ENCODE data around the gene OSGEPL1. TPM values are rescaled to one million over a fixed set of nuclear protein-coding genes. Genes with fewer than 3 reads are reported as not detected.

Gene OSGEPL1, protein sequence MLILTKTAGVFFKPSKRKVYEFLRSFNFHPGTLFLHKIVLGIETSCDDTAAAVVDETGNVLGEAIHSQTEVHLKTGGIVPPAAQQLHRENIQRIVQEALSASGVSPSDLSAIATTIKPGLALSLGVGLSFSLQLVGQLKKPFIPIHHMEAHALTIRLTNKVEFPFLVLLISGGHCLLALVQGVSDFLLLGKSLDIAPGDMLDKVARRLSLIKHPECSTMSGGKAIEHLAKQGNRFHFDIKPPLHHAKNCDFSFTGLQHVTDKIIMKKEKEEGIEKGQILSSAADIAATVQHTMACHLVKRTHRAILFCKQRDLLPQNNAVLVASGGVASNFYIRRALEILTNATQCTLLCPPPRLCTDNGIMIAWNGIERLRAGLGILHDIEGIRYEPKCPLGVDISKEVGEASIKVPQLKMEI
- 23.5 TPM for polyA plus RNA-seq (2013, experiment 1 of 4)
- polyA plus RNA-seq (2013, experiment 2 of 4) = 23.0 TPM
- polyA plus RNA-seq (2013, experiment 3 of 4) = 22.2 TPM
- 25.4 TPM for polyA plus RNA-seq (2013, experiment 4 of 4)

DNA sequence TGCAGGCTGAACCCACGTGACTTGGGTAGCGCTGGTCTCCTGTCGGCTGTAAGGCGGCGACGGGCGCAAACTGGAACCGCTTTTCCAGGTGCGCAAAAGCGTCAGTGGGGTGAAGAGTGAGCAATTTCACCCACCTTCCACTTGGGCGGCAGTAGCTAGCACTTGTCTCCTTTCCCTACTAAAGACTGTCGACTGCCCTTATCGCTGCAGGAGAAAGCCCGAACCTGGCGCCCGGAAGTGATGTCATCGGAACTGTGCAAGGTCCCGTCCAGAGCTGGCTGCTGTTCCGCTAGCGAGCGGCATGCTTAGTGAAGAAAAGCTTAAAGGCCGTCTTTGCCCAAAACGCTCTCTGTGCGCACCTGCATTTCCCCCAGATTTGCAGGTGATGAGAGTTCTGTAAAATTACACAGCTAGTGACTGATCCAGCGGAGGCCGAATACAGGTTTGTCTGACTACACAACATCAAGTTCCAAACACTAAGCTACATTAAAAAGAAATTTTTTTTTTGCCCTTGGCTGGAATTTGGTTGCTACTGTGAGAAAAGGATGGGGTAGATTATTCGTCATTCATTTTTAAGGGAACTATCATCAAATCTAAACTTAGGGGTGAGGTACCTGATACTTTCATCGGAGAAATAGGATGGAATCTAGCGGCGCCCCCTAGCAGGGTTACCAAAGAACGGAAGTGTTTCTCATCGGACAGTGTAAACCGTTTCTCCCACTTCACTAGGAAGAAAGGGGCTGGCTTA is at the start of gene OSGEPL1:
OSGEPL1 (minus strand) TSS at position 242 of the 748 bp plus-strand sequence. CDS start 1,152 bp downstream, outside the sequence.
- Histone ChIP-seq H3K27ac (ENCODE audit: insufficient read depth, low read depth, low read length, poor library complexity, severe bottlenecking) (peak within 1 kb of the TSS; percentile 80), H3K4me3 (ENCODE audit: insufficient read depth, low read depth, low read length) (peak within 1 kb of the TSS; percentile 89), H3K36me3 (ENCODE audit: control insufficient read depth, insufficient read depth, low read length) (no peaks in the 10 kb centered on the region), H3K4me1 (ENCODE audit: control insufficient read depth, insufficient read depth, low read length) (no peaks in the 10 kb centered on the region), H3K9me3 (ENCODE audit: control insufficient read depth, low read length) (no peaks in the 10 kb centered on the region), H3K27me3 (ENCODE audit: control insufficient read depth, insufficient read depth, low read length, poor library complexity, severe bottlenecking) (no peaks in the 10 kb centered on the region)
- 0% methylated on average over 32 to 33 of the region's 33 CpGs for WGBS, 2 experiments

DNA sequence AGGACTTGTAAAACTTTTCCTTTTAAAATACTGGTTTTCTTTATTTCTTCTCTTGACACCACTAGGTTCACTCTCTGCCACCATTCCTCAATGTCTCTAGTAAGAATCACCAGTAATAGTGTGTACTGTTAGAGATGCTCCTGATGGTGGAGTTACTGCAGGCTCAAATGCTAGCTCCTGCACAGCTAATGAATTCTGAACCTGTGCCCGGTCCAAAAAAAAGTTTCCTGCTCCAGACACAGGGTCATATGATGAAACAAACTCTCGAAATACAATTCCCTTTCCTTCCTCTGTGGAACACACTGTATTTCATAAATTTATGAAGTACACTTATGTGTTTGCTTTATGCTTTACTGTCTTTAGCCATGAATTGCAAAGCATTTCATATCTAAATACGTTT is 40.8 kb upstream of the OSGEPL1 start:
- H3K36me3 ChIP-seq (ENCODE audit: control insufficient read depth, insufficient read depth, low read length) = peaks cover 5% of the 10 kb centered on the region
- H3K4me1 ChIP-seq (ENCODE audit: control insufficient read depth, insufficient read depth, low read length) = no peaks in the 10 kb centered on the region
- H3K4me3 ChIP-seq (ENCODE audit: insufficient read depth, low read depth, low read length) = no peak overlapping the region
- H3K27me3 ChIP-seq (ENCODE audit: control insufficient read depth, insufficient read depth, low read length, poor library complexity, severe bottlenecking) = no peaks in the 10 kb centered on the region
- no peak overlapping the region for H3K27ac ChIP-seq (ENCODE audit: insufficient read depth, low read depth, low read length, poor library complexity, severe bottlenecking)
- H3K9me3 ChIP-seq (ENCODE audit: control insufficient read depth, low read length) = no peaks in the 10 kb centered on the region
- 95 to 100% methylated on average over 1 to 2 of the region's 3 CpGs for WGBS, 2 experiments

DNA sequence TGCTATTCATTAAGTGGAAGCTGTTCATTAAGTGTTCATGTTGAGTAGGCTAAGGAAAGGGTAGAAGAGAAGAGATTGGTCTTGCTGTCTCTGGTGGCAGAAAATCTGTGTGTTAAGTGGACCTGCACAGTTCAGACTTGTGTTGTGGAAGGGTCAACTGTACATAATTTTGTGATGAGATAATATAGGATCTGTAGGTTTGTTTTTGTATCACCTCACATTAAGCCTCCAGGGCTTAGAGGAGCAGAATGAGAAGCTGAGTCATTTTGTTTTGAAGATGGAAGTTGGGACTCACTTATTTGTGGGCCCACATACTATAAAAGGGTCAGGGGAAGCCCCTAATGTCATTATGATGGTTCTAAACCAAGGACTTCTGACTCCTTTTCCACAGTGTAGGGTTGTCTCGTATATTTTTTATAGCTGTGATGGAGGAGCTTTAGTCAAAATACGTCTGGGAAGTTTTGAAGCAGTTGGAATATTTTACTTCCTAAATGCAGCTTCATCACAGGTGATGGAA is 39.9 kb upstream of the OSGEPL1 start:
- H3K9me3 ChIP-seq (ENCODE audit: control insufficient read depth, low read length) = no peaks in the 10 kb centered on the region
- H3K27ac ChIP-seq (ENCODE audit: insufficient read depth, low read depth, low read length, poor library complexity, severe bottlenecking) = no peak overlapping the region
- H3K27me3 ChIP-seq (ENCODE audit: control insufficient read depth, insufficient read depth, low read length, poor library complexity, severe bottlenecking) = no peaks in the 10 kb centered on the region
- peaks cover 5% of the 10 kb centered on the region for H3K36me3 ChIP-seq (ENCODE audit: control insufficient read depth, insufficient read depth, low read length)
- WGBS, 2 experiments = 98 to 100% methylated on average over 2 of the region's 2 CpGs
- H3K4me1 ChIP-seq (ENCODE audit: control insufficient read depth, insufficient read depth, low read length) = no peaks in the 10 kb centered on the region
- no peak overlapping the region for H3K4me3 ChIP-seq (ENCODE audit: insufficient read depth, low read depth, low read length)

DNA sequence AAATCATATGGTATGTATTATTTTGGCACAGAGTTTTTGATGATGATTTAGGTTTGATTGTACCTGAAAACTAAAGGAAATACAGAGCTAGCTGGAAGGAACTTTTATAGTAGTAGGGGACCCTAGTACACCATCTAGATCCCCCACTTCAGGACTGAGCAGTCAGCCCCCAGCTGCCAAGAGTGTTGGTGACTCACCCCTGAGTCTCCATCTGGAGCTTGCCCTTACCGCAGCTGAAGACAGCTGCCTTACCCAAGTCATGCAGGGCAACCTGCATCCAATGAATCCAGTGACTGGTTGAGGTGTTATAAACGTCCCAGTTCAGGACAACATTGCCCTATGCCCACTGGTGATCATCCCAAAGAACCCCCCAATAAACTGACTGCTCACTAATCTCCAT is 36.9 kb upstream of the OSGEPL1 start:
- Histone ChIP-seq H3K4me1 (ENCODE audit: control insufficient read depth, insufficient read depth, low read length) (no peaks in the 10 kb centered on the region), H3K27ac (ENCODE audit: insufficient read depth, low read depth, low read length, poor library complexity, severe bottlenecking) (no peak overlapping the region), H3K4me3 (ENCODE audit: insufficient read depth, low read depth, low read length) (no peak overlapping the region), H3K27me3 (ENCODE audit: control insufficient read depth, insufficient read depth, low read length, poor library complexity, severe bottlenecking) (no peaks in the 10 kb centered on the region), H3K9me3 (ENCODE audit: control insufficient read depth, low read length) (no peaks in the 10 kb centered on the region), H3K36me3 (ENCODE audit: control insufficient read depth, insufficient read depth, low read length) (peaks cover 13% of the 10 kb centered on the region)
- WGBS, 2 experiments = 96 to 97% methylated on average over 2 of the region's 2 CpGs

DNA sequence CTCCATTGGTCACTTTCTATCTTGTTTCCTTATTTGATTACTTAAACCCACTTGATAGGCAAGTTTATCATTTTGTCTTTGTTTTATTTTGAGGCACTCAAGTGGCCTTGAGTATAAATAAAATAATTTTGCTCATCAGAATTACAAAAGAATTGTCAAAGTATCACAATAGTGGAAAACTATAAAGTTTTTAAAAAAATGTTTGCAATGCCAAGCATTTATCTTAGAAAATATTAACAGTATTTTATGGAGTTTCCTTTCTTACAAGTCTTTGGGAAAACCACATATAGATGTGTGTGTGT is 36.4 kb upstream of the OSGEPL1 start:
- Histone ChIP-seq H3K4me3 (ENCODE audit: insufficient read depth, low read depth, low read length) (no peak overlapping the region), H3K36me3 (ENCODE audit: control insufficient read depth, insufficient read depth, low read length) (peaks cover 13% of the 10 kb centered on the region), H3K4me1 (ENCODE audit: control insufficient read depth, insufficient read depth, low read length) (no peaks in the 10 kb centered on the region), H3K9me3 (ENCODE audit: control insufficient read depth, low read length) (no peaks in the 10 kb centered on the region), H3K27me3 (ENCODE audit: control insufficient read depth, insufficient read depth, low read length, poor library complexity, severe bottlenecking) (no peaks in the 10 kb centered on the region), H3K27ac (ENCODE audit: insufficient read depth, low read depth, low read length, poor library complexity, severe bottlenecking) (no peak overlapping the region)

DNA sequence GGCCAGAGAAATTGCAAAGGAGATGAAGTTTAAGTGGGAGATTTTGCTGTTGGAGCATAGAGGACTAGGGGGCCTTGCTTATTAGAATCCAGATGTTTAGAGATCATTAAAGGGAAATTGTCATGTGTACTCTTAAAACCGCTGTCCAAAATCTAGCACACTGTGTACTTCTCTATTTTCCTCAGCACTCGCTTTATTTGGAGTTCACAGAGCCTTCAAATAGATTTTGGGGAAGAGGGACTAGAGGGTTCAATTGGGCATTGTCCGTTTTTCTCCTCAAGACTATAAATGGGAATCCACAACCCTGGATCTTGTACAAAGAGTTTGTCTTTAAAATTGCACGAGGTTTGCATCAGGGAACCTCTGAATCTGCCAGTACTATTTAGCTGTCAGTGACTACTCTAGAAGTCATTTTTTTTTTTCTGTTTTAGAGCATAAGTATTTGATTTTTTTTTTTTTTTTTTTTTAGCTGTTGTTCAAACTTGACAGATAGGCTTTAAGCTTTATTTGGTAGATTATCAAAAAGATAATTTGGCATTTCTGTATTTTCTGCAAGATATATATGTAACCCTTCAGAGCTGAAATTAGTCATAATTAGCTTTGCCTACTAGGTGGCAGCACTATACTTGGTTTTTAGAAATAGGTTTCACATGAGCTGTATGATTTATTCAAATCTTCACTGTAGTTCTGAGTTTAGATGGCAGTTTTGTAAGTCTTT is 35.9 kb upstream of the OSGEPL1 start:
- no peak overlapping the region for H3K27ac ChIP-seq (ENCODE audit: insufficient read depth, low read depth, low read length, poor library complexity, severe bottlenecking)
- H3K27me3 ChIP-seq (ENCODE audit: control insufficient read depth, insufficient read depth, low read length, poor library complexity, severe bottlenecking) = no peaks in the 10 kb centered on the region
- H3K9me3 ChIP-seq (ENCODE audit: control insufficient read depth, low read length) = no peaks in the 10 kb centered on the region
- WGBS, 2 experiments = 94% methylated on average over 4 of the region's 4 CpGs
- no peak overlapping the region for H3K4me3 ChIP-seq (ENCODE audit: insufficient read depth, low read depth, low read length)
- peaks cover 13% of the 10 kb centered on the region for H3K36me3 ChIP-seq (ENCODE audit: control insufficient read depth, insufficient read depth, low read length)
- no peaks in the 10 kb centered on the region for H3K4me1 ChIP-seq (ENCODE audit: control insufficient read depth, insufficient read depth, low read length)

DNA sequence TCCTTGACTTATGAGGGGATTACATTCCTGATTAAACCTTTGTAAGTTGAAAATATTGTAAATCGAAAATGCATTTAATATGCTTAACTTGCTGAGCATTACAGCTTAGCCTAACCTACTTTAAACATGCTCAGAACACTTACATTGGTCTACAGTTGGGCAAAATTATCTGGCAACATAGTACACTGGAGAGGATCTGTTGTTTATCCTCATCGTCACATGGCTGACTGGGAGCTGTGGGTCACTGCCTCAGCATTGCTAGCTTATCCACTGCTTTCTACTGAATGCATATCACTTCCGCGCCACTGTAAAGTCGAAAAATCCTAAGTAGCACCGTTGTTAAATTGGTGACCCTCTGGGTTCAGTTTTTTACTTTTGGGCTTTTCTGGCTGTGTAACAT is 35.3 kb upstream of the OSGEPL1 start:
- H3K4me1 ChIP-seq (ENCODE audit: control insufficient read depth, insufficient read depth, low read length) = no peaks in the 10 kb centered on the region
- peaks cover 13% of the 10 kb centered on the region for H3K36me3 ChIP-seq (ENCODE audit: control insufficient read depth, insufficient read depth, low read length)
- no peak overlapping the region for H3K27ac ChIP-seq (ENCODE audit: insufficient read depth, low read depth, low read length, poor library complexity, severe bottlenecking)
- no peaks in the 10 kb centered on the region for H3K9me3 ChIP-seq (ENCODE audit: control insufficient read depth, low read length)
- H3K4me3 ChIP-seq (ENCODE audit: insufficient read depth, low read depth, low read length) = no peak overlapping the region
- WGBS, 2 experiments = 96% methylated on average over 6 of the region's 6 CpGs
- no peaks in the 10 kb centered on the region for H3K27me3 ChIP-seq (ENCODE audit: control insufficient read depth, insufficient read depth, low read length, poor library complexity, severe bottlenecking)

DNA sequence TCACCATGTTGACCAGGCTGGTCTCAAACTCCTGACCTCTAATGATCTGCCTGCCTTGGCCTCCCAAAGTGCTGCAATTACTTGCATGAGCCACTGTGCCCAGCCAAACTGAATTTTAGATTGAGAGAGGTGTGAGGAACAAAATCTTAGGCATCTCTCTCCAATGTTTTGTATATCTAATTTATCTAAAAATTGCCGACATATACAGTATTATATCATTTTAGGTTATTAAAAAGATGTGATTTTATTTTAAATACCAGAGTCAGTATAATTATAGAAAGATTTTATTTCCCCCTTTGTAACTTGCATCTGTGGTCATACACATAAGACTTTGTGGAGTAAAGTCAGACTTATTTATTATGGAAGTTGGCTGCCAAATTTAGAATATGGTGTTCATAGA is 31.7 kb upstream of the OSGEPL1 start:
- Histone ChIP-seq H3K27ac (ENCODE audit: insufficient read depth, low read depth, low read length, poor library complexity, severe bottlenecking) (no peak overlapping the region), H3K4me3 (ENCODE audit: insufficient read depth, low read depth, low read length) (no peak overlapping the region), H3K4me1 (ENCODE audit: control insufficient read depth, insufficient read depth, low read length) (no peaks in the 10 kb centered on the region), H3K36me3 (ENCODE audit: control insufficient read depth, insufficient read depth, low read length) (peaks cover 8% of the 10 kb centered on the region), H3K9me3 (ENCODE audit: control insufficient read depth, low read length) (no peaks in the 10 kb centered on the region), H3K27me3 (ENCODE audit: control insufficient read depth, insufficient read depth, low read length, poor library complexity, severe bottlenecking) (no peaks in the 10 kb centered on the region)
- no CpG with 5 or more reads among the region's 1 CpG for WGBS, 2 experiments

DNA sequence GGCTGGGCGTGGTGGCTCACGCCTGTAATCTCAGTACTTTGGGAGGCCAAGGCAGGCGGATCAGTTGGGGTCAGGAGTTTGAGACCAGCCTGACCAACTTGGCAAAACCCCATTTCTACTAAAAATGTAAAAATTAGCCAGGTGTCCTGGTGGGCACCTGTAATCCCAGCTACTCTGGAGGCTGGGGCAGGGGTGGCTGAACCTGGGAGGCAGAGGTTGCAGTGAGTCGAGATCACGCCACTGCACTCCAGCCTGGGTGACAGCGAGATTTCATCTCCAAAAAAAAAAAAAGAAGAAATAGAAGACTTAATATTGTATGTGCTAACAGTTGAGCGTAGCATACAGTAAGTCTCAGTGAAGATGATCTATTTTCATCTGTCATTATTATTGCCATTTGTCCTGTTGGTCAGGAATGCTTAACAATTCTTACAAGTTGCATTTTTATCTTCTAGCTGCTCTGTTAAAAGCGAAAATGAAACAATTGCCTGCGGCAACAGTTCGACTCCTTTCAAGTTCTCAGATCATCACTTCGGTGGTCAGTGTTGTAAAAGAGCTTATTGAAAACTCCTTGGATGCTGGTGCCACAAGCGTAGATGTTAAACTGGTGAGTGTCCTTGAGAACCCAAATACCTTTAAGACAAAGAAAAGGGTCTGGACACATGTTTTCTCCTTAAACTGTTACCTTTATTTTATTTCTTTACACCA is 28.9 kb upstream of the OSGEPL1 start:
- Histone ChIP-seq H3K36me3 (ENCODE audit: control insufficient read depth, insufficient read depth, low read length) (peaks cover 8% of the 10 kb centered on the region), H3K4me1 (ENCODE audit: control insufficient read depth, insufficient read depth, low read length) (no peaks in the 10 kb centered on the region), H3K9me3 (ENCODE audit: control insufficient read depth, low read length) (no peaks in the 10 kb centered on the region), H3K27me3 (ENCODE audit: control insufficient read depth, insufficient read depth, low read length, poor library complexity, severe bottlenecking) (no peaks in the 10 kb centered on the region), H3K4me3 (ENCODE audit: insufficient read depth, low read depth, low read length) (no peak overlapping the region), H3K27ac (ENCODE audit: insufficient read depth, low read depth, low read length, poor library complexity, severe bottlenecking) (no peak overlapping the region)
- WGBS, 2 experiments = 95% methylated on average over 12 of the region's 12 CpGs

Data from ectodermal cell (in vitro differentiated cells).